Activated CD4-positive, alpha-beta T cell treated with anti-CD3 and anti-CD28 coated beads for 1 hour (primary cell): ENCODE data around the gene NCAM2.

ENCODE experiments used
- DNase-seq: peaks from one replicate; pipeline ENCODE4 v3.0.0-alpha.2; 2020

The NCAM2 gene

GRCh38 chr21:21179619-21180298 lies 181.6 kb downstream of the NCAM2 start:
- no peak for DNase-seq

- DNase-seq = no peak
Observed at GRCh38 chr21:21182401-21183010, 184.3 kb downstream of the NCAM2 start.

- no peak for DNase-seq
Observed at GRCh38 chr21:21183092-21183491, 184.9 kb downstream of the NCAM2 start.

- DNase-seq = no peak
Observed at GRCh38 chr21:21184771-21185528, 186.7 kb downstream of the NCAM2 start.

- no peak for DNase-seq
Observed at GRCh38 chr21:21187579-21187978, 189.4 kb downstream of the NCAM2 start.

- DNase-seq = no peak
Observed at GRCh38 chr21:21188513-21189195, 190.4 kb downstream of the NCAM2 start.

GRCh38 chr21:21195417-21195943 lies 197.3 kb downstream of the NCAM2 start:
- no peak for DNase-seq

- DNase-seq = no peak
Observed at GRCh38 chr21:21196087-21196486, 197.9 kb downstream of the NCAM2 start.

- DNase-seq = no peak
Observed at GRCh38 chr21:21196848-21197247, 198.6 kb downstream of the NCAM2 start.

- DNase-seq = no peak
Observed at GRCh38 chr21:21199342-21200102, 201.3 kb downstream of the NCAM2 start.

- no peak for DNase-seq
Observed at GRCh38 chr21:21200103-21200938, 202.1 kb downstream of the NCAM2 start.

GRCh38 chr21:21200939-21201615 lies 202.9 kb downstream of the NCAM2 start:
- no peak for DNase-seq

- DNase-seq = no peak
Observed at GRCh38 chr21:21203822-21204339, 205.7 kb downstream of the NCAM2 start.

- no peak for DNase-seq
Observed at GRCh38 chr21:21204366-21204996, 206.3 kb downstream of the NCAM2 start.

GRCh38 chr21:21205604-21206003 lies 207.4 kb downstream of the NCAM2 start:
- DNase-seq = no peak

GRCh38 chr21:21210552-21210951 lies 212.3 kb downstream of the NCAM2 start:
- DNase-seq = no peak

- no peak for DNase-seq
Observed at GRCh38 chr21:21213297-21213696, 215.1 kb downstream of the NCAM2 start.

GRCh38 chr21:21216047-21216446 lies 217.8 kb downstream of the NCAM2 start:
- no peak for DNase-seq

- no peak for DNase-seq
Observed at GRCh38 chr21:21226472-21226871, 228.3 kb downstream of the NCAM2 start.

GRCh38 chr21:21230672-21231071 lies 232.5 kb downstream of the NCAM2 start:
- no peak for DNase-seq
